NCI-H128 (cell line): ENCODE measurements around the gene ICAM4.
"Not testable (repeated sequence)": the region's sequence is repeated elsewhere in the genome, so short reads cannot be mapped to it uniquely, and the experiment has no call there.

ENCODE experiments used
- DNase-seq: peaks from one replicate; lab custom pipeline; 2025; ENCODE audit not compliant: unreplicated experiment; lab: John Stamatoyannopoulos, UW

The ICAM4 gene

GRCh38 chr19:10336725-10337124 is 50.0 kb downstream of the ICAM4 start:
- not testable (repeated sequence) for DNase-seq
